Tibial artery (tissue), 4 donors: Measurements from ENCODE around the gene PEX14.

Source experiments
- DNase-seq, 2 donors: peaks; one replicate each; pipeline ENCODE4 v3.0.0-alpha.2; 2019
- H3K27ac ChIP-seq, 2 donors: fragments of 200-600 bp; sonication (generic) in 1 of 2; 1 replicate in 1 of 2; 2 replicates in 1 of 2; pipeline ENCODE4 v1.5.1; 2018 to 2019; ENCODE audit warnings: mild to moderate bottlenecking in 1 of 2
- H3K27me3 ChIP-seq, 2 donors: fragments of 200-600 bp; sonication (generic) in 1 of 2; one replicate each; pipeline versions ENCODE4 v1.5.1 to v1.6.0; 2016 to 2019
- H3K36me3 ChIP-seq, 3 donors: fragments of 200-600 bp; sonication (generic) in 2 of 3; one replicate each; pipeline ENCODE4 v1.5.1; 2016 to 2019; ENCODE audit warnings: mild to moderate bottlenecking in 2 of 3
- H3K4me1 ChIP-seq, 4 donors: fragments of 200-600 bp; sonication (generic) in 2 of 4; 1 replicate in 3 of 4; 2 replicates in 1 of 4; pipeline ENCODE4 v1.5.1; 2016 to 2019
- H3K4me3 ChIP-seq, 2 donors: fragments of 200-600 bp; sonication (generic) in 1 of 2; 1 replicate in 1 of 2; 2 replicates in 1 of 2; pipeline ENCODE4 v1.5.1; 2018 to 2019; ENCODE audit warnings: mild to moderate bottlenecking in 2 of 2
- H3K9me3 ChIP-seq, 3 donors: fragments of 200-600 bp; sonication (generic) in 1 of 3; one replicate each; pipeline ENCODE4 v1.5.1; 2016 to 2019
- intact Hi-C: fragments of 100-400 bp; cut with DNase I; formaldehyde crosslinking; loops from one replicate; pipeline ENCODE4 v1.15.0; 2023; ENCODE audit warnings: low total_unique reads
- TF ChIP-seq, protein P1 (sequence below), 2 experiments: fragments of 200-600 bp in 1 of 2; fragments of 450-650 bp in 1 of 2; IDR thresholded peaks; one replicate each; pipeline ENCODE4 v1.5.1; 2017 to 2019; ENCODE audit warnings: antibody characterized with exemption in 2 of 2, mild to moderate bottlenecking in 1 of 2, moderate library complexity in 1 of 2

Gene PEX14

DNA sequence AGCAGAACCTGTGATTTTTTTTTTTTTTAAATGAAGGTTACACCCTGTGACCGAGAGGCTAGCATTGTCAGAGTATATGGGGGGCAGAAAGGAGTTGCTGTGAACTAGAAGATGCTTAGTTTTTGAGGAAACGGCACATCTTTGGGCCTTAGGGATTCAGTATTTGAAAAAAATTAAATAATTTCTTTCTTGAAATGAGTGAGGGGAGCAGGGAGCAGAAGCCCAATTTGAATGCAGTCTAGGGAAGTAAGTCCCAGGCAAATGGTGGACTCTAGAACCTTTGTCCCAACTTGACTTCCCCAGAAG lies 42.9 kb downstream of the PEX14 start:
- no peaks in the 10 kb centered on the region for H3K9me3 ChIP-seq
- H3K27ac ChIP-seq: no peak overlapping the region
- H3K4me1 ChIP-seq: peaks cover 0 to 17% (median 0%) of the 10 kb centered on the region in 4 donors
- H3K4me3 ChIP-seq: no peak overlapping the region
- H3K27me3 ChIP-seq: no peaks in the 10 kb centered on the region
- intact Hi-C loops: loop anchor here (10.0 kb wide), 2 partner anchors 107 to 427 kb away; no protein-coding TSS in a partner anchor
- no peaks in the 10 kb centered on the region for H3K36me3 ChIP-seq
- TF ChIP-seq, protein P1, sequence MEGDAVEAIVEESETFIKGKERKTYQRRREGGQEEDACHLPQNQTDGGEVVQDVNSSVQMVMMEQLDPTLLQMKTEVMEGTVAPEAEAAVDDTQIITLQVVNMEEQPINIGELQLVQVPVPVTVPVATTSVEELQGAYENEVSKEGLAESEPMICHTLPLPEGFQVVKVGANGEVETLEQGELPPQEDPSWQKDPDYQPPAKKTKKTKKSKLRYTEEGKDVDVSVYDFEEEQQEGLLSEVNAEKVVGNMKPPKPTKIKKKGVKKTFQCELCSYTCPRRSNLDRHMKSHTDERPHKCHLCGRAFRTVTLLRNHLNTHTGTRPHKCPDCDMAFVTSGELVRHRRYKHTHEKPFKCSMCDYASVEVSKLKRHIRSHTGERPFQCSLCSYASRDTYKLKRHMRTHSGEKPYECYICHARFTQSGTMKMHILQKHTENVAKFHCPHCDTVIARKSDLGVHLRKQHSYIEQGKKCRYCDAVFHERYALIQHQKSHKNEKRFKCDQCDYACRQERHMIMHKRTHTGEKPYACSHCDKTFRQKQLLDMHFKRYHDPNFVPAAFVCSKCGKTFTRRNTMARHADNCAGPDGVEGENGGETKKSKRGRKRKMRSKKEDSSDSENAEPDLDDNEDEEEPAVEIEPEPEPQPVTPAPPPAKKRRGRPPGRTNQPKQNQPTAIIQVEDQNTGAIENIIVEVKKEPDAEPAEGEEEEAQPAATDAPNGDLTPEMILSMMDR (IDR thresholded peaks at IDR 0.05): no peak
- no peak for DNase-seq

DNA sequence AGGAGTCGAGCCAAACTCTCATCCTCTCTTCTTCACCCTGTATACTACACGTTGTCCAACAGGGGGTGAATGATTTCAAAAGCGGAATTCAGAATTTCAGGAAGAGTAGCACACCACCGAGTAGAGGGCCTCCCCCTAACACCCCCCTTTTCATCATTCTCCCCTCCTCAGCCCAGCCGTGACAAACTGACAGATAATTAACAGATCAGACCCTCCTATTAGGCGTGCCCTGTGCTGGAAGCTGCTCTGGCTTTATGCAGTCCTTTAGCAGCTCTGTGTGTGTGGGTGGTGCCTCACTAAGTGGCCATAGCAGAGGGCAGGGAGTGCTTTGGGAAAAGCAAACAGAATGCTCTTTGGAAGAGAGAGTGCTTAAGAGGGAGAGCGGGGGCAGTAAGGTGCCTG lies 44.3 kb downstream of the PEX14 start:
- intact Hi-C loops: loop anchor here (10.0 kb wide), 2 partner anchors 106 to 426 kb away; no protein-coding TSS in a partner anchor
- Histone ChIP-seq H3K4me3 (no peak overlapping the region), H3K27me3 (no peaks in the 10 kb centered on the region), H3K36me3 (no peaks in the 10 kb centered on the region), H3K4me1 (peaks cover 0 to 17% (median 0%) of the 10 kb centered on the region in 4 donors), H3K27ac (no peak overlapping the region), H3K9me3 (no peaks in the 10 kb centered on the region)
- TF ChIP-seq, protein P1 (IDR thresholded peaks at IDR 0.05): no peak
- no peak for DNase-seq

DNA sequence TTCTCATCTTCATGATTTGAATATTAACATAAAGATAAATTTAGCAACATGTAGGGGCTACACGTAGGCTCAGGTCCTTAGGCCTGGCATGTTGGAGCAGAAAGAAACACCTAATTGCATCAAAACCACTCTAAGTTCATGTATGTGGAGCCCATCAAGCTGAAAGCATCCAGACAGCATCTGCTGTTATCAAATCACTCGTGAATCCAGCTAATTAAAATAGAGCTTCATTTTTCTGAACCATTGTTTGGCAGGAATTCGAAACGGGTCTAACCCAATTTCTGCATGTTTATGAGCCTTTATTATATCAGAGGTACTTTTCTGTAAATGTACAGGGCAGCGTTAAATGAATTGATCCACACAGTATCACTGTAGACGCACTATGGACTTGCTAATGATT lies 45.7 kb downstream of the PEX14 start:
- H3K4me1 ChIP-seq: peaks cover 0 to 13% (median 0%) of the 10 kb centered on the region in 4 donors
- H3K27me3 ChIP-seq: no peaks in the 10 kb centered on the region
- H3K27ac ChIP-seq: no peak overlapping the region
- intact Hi-C loops: no loop called here
- H3K4me3 ChIP-seq: no peak overlapping the region
- H3K36me3 ChIP-seq: no peaks in the 10 kb centered on the region
- no peak for DNase-seq
- H3K9me3 ChIP-seq: no peaks in the 10 kb centered on the region
- TF ChIP-seq, protein P1 (IDR thresholded peaks at IDR 0.05): no peak

GRCh38 chr1:10520952-10521351 lies 46.2 kb downstream of the PEX14 start:
- Histone ChIP-seq H3K9me3 (no peaks in the 10 kb centered on the region), H3K4me1 (peaks cover 0 to 13% (median 0%) of the 10 kb centered on the region in 4 donors), H3K27me3 (no peaks in the 10 kb centered on the region), H3K36me3 (no peaks in the 10 kb centered on the region), H3K4me3 (no peak overlapping the region), H3K27ac (no peak overlapping the region)
- intact Hi-C loops: no loop called here
- TF ChIP-seq, protein P1 (IDR thresholded peaks at IDR 0.05): no peak
- no peak for DNase-seq

- Histone ChIP-seq H3K27ac (no peak overlapping the region), H3K36me3 (no peaks in the 10 kb centered on the region), H3K27me3 (no peaks in the 10 kb centered on the region), H3K4me1 (peaks cover 0 to 13% (median 0%) of the 10 kb centered on the region in 4 donors), H3K4me3 (no peak overlapping the region), H3K9me3 (no peaks in the 10 kb centered on the region)
- intact Hi-C loops: no loop called here
- TF ChIP-seq, protein P1 (IDR thresholded peaks at IDR 0.05): no peak
- DNase-seq: no peak
Observed at GRCh38 chr1:10521537-10522157, 46.9 kb downstream of the PEX14 start.
